Activated CD4-positive, alpha-beta T cell treated with anti-CD3 and anti-CD28 coated beads, Interleukin-2, amount 50 U/mL, for 4 hours (primary cell): ENCODE results near the gene RPAIN.
A peak's percentile ranks its signal among the peaks of the same experiment; 100 is the strongest.
"Not testable (repeated sequence)": the region's sequence is repeated elsewhere in the genome, so short reads cannot be mapped to it uniquely, and the experiment has no call there.

ENCODE experiments used
- DNase-seq, 2 experiments: peaks; one replicate each; pipeline ENCODE4 v3.0.0-alpha.2; 2020

Gene RPAIN

DNA sequence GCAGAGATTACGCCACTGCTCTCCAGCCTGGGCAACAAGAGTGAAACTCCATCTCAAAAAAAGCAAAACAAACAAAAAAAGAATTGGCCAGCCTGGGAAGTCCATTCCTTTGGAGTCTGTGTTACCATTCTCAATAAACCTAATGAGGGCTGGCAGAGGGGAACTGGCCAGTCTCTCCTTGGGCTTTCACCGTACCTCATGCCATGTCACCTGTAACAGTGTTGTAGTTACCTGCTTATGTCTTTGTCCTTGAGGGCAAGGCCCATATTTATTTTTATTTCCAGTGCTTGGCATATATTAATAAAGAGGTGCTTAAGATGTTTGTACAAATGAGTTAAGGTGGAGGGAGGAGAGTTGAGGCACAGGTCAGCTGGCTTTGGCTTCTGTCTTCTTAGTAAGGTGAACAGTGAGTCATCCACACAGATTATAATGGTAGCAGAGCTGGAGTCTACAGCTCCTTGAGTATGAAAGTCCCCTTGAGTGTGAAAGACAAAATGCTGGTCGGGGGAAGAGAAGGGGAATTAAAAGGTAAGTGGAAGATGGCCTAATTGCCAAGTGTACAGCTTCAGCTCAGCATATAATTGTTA is 10.5 kb downstream of the RPAIN start:
- DNase-seq: no peak

DNA sequence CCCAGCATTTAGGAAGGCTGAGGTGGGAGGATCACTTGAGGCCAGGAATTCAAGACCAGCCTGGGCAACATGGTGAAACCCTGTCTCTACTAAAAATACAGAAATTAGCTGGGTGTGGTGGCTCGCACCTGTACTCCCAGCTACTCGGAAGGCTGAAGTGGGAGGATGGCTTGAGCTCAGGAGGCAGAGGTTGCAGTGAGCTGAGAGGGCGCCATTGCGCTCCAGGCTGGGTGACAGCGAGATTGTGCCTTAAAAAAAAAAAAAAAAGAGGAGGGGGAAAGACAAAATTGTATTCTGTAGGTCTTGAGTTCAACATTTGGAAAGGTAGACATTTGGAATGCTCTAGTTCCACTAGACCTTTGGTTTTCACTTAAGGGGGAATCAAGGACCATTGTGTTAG is 11.3 kb downstream of the RPAIN start:
- DNase-seq: not testable (repeated sequence)

DNA sequence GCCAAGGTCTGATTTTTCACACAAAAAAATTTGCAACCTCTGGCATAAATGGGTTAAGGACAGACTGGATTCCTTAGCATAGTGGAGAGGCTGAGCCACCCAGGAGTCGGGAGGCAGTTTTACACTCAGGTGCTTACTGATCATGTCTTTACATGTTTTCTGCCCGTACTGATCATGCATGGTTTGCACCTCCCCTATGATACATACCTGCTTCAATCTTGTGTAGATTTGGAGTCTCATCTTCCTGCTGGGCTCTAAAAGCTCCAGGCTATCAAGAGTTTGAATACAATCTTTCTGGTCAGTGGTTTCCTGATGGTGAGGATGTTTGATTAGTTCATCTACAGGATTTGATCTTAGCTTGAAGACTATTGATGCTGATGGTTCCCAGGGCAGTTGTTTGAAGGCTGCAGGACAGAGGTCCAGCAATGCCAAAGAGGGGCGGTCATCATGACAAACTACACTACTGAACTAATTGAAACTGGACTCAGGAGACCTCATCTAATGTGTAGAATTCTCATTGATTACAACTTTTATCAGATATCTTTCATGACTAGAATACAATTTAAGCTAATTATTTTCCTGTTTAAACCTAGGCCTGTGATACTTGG is 12.1 kb downstream of the RPAIN start:
- no peak for DNase-seq

DNA sequence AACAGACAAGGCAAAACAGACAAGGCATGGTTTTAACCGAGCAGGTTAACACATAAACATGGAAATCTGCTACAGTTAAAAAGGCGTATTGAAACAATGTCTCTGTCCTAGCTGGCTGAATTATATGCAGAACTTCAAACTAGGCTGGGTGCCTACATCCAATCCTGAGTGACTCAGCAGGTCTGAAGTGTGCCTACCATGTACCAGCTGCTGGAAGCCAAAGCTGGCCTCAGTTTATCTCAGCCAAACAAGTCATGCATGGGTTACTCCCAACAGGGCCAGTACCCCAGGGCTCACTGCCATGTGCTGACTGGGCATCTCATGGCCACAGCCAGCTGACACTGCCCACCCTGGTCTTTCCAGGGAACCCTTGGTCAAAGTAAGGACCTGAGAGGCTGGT is 15.0 kb downstream of the RPAIN start:
- DNase-seq: no peak

DNA sequence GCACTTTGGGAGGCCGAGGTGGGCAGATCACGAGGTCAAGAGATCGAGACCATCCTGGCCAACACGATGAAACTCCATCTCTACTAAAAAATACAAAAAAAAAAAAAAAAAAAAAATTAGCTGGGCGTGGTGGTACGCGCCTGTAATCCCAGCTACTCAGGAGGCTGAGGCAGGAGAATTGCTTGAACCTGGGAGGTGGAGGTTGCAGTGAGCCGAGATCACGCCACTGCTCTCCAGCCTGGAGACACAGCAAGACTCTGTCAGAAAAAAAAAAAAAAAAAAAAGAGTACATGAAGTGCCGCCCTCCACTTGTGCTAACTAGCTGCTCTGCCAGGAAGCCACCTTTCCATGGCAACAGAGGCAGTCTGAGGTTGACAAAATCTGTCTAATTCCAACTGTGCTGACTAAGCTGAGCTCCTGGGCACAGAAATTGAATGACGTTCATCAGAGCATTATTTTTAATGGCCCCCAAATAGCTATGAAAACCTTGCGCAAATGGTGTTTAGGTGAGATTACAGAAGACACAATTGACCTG is 15.9 kb downstream of the RPAIN start:
- not testable (repeated sequence) for DNase-seq

DNA sequence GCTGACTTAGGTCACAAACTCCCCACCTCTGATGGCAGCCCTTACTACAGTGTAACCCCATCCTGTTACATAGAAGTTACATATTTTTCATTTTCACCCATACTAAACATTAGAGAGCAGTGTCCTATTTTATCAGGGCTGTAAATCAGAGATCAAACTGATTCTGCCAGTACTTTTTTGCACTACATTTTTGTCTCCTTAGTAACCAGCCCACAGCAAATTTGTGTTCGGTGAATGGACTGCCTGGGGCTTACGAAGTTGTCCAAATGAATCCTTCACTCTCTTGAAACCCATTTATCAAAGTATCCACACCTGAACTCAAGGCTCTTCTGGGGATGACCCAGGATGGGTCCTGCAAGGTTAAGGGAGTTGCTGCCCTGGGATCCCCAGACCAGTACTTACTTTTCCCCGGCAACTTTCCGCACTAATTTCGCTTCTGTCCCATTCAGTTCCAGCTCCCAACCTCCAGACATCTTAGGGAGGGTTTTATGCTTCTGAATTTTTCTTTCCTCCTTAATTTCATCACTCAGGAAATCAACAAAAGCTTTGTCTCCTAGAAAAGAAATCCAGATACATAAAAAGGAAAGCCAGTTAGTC is 17.8 kb downstream of the RPAIN start:
- DNase-seq: no peak

DNA sequence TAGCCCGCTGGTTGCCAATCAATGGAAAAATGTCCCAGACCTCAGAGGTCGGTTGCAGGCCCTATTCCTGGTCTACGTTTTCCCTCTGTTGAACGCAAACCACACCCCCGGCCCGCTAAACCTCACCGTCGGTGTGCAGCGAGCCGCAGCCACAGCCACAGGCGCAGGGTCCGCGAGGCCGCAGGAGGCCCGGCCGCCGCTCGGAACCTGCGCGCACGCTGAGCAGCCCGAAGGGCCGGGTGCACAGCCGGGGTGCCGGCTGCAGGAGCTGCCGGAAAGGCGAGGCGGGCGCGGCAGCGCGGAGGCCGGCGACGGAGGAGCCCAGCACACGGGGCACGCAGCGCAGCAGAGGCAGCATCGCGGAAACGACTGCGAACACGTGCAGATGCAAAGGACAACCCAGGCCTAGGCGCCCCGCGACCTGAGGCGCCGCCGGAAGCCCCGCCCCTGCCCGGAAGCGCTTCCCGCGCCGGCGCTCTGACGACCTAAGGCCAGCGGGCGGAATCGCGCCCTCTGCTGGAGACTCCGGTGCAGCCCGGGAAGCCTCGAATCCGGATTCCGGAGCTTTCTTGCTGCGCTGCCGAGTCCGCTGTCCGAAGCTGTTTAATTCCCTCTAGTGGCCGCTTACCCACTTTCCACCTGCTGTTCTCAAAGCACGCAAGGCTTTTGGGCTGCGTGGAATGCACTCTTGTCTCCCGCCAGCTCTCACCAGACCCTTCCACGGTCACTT is 18.9 kb downstream of the RPAIN start, which contains the start of gene C1QBP:
Gene C1QBP, minus strand, starts transcription at position 440 of the 730 bp plus-strand sequence. Its CDS starts 82 bp downstream, at position 358.
- DNase-seq: peak; percentile 88 to 90

DNA sequence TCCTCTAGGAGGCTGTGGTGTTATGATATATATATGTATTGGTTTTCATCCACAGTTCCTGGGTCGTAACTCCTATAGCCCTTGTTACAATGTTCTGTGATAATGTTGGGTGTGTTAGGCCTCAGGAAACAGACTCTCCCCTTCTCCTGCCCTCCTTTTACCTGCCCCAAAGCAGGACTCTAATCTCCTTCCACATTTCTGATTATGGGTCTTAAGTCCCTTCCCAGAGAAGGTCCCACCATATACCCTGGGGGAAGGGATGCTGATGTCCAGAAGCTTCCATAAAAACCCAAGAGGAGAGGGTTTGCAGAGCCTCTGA is 19.4 kb downstream of the RPAIN start:
- DNase-seq: no peak

DNA sequence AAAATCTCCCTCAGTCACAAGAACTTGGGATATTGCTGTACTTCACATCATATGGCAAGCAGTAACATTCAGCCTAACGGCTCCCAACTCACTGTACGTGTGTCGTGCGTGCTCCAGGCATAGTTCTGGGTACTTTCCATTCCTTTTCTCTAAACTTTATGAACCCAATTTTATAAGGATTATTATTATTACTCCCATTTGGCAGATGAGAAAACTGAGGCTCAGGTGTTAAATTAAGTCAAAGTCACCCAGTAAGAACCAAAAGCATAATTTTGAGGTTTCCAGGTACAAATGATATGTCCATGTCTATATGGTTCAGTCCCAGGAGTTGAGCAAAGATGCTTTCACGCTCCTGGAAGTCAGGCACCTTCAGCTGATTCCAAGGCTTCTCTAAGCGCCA is 23.7 kb downstream of the RPAIN start:
- DNase-seq: no peak

DNA sequence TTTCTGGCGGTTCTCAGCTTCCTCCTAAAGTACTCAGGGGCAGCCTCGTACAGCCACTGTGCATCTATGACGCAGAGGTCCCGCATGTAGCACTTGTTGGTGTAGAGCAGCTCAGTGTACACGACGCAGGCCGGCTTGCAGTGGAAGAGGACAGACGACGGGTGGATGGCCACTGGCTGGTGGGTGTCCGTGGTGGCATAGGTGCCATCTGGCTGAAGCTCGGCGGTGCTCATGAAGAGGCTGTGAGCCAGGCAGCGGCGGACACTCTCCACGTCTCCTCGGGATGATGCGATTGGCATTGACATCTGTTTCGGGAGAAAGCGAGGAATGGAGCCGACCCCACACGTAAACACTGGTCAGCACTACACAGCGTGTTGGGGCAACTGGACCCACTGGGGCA is 24.2 kb downstream of the RPAIN start:
- DNase-seq: no peak

DNA sequence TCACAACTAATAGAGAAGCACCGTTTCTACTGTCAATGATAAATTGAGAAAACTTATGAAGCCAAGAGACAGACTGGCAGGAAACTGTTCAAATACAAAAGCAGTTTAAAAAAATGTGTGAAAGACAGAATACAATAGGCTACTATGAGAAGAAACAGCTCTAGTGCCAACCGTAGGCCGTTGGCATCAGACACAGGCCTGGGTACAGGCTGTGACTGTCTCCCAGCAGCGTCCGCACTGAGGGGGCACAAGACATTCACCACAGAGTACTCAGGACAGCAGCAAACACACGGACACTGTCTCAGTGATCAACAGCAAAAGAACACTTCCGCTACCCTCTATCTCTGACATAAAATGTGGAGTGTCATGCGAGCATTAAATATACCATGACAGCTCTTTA is 26.8 kb downstream of the RPAIN start:
- no peak for DNase-seq

DNA sequence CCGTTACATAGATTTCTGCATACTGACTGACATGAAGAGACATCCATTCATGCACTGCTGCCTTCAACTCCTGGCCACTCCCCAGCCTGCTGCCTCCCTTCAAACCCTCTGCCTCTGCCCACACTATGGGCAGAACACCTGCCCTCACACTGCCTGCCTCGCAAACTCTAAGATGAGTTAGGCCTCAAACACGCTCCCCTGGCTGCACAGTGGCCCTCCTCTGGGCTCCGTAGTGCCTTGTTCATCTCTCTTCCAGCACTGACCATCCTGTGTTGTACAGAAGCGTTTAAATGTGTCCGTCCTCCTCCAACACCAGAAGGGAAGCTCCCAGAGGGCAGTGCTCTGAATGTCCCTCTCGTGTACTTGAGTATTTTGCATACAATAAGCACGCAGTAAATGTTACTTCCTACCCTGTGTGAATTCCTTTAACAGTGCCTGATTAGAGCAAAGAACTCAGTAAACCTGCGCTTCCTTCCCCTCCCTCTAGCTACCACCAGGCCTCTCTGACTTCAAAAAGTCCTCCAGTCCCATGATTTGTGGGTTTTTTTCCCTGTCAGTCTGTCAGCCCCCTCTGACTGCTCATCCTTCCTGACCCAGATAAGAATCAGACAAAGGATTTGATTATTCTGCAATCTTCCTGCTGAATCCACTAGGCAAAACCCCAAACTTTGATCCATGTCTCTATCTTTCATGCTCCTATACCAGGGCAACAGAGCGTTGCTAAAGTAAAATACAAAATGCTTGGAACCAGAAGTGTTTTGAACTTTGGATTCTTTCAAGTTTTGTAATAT is 44.9 kb downstream of the RPAIN start:
- DNase-seq: no peak

DNA sequence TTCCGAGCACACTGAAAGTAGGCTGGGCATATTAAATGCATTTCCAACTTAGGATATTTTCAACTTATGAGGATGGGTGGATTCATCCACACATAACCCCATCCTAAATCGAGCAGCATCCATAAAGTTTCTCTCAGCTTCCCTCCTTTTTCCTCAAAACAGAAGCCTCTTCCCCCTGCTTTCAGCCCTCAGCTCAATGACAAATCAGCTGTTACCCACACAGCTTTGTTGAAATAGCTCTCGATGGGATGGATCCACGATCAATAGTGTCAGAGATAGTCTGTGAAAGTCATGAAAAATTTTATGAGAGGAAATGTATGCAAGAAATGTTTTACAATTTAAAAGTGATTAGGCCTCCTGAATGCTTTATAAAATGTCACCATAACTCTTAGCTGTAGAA is 46.3 kb downstream of the RPAIN start:
- DNase-seq: no peak

DNA sequence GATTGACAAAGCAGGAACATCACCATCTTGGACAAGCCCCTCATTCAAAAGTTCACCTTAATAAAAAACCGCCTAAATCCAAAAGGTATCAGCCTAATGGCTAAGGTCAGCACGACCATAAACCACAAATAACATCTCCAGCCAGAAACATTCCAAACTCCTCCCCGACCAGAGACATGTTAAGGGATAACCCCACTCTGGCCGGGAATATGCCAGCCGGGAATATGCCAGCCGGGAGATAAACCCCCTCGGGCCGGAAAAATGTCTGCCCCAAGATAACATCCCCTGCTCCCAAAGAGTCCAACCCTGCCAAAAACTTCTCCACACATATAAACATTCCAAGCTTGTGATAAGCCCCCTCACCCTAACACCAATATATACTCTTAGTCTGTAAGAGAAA is 47.4 kb downstream of the RPAIN start:
- DNase-seq: no peak

DNA sequence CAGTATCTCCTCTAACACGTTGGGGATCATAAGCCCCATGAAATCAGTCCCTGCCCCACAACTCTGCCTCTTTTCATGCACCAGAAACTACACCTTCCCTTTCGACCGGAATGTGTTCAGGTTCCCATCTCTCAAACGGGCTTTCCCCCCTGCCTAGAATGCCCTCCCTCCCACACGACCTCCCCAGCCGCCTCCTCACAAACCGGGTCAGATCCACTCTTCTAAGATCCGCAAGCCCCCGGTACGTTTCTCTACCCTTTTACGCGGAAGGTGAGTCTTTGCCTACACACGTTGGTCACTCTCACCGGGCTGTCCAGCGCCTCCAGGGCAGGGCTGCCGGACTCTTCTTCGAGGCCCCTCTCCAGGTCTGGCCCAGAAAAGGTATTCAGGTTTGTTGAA is 48.1 kb downstream of the RPAIN start:
- peak; percentile 29 to 31 for DNase-seq

DNA sequence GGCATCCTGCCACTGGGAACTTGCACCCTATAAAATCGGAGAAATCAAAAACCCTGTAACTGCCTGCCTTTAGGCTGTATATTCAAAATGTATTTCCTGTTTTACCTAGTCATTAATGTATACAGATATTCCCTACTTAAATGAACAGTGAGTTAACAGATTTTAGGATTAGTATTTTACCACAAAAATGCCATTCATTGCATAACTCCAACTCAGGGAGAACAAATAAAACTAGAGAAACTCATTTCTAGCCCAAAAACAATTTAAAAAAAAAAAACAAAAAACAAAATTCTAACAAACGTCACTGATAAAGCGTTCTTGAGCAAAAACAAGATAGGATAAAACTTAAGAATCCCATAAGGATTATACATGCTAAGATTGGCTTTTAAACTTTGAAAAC is 52.5 kb downstream of the RPAIN start:
- no peak for DNase-seq

DNA sequence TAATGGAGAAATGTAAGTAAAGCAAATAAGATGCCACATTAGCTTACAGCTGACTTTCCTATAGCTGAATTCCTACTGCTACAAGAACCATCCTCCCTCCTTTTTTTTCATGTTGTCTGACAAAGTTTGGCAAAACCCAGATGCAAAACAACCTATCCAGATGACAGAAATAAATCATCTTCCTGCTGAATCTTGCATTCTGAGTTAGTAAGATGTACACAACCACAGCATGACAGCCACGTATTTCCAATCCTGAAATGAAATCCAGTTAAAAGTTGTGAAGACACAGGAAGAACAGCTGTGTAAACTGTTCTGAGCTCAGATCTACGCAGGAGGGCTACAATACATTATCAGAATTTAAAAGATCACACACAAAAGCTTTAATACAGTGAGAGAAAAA is 53.9 kb downstream of the RPAIN start:
- DNase-seq: no peak

DNA sequence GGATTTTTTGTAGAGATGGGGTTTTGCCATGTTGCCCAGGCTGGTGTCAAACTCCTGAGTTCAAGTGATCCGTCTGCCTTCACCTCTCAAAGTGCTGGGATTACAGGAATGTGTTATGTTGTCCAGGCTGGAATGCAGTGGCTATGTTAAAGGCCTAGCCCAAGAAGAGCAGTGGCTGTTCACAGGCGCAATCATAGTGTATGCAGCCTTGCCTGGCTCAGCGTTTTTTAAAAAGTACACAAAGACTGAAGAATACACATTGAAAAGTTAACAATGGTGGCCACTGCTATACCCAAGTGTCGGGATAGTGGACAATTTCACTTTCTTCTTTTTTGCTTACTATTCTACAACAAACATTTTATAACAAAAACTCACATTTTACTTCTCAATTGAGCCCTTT is 59.0 kb downstream of the RPAIN start:
- no peak for DNase-seq

DNA sequence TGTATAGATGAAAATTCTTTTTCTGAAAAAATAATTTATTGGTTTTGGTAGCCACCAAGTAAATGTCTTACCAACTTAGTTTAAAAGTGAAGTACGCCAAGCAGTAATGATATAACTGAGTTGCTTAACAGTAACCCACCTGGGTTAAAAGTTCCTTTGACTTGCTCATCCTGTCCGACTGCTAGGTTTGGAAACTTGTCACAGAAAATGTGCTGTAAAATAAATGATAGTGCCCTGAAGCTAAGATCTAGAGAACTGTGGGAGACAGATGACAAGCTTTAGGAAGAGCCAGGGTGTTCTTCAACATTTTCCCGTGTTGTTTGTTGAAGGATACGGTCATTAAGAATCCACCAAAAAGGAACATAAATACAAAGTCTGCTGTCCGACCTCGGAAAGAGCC is 61.0 kb downstream of the RPAIN start:
- no peak for DNase-seq

DNA sequence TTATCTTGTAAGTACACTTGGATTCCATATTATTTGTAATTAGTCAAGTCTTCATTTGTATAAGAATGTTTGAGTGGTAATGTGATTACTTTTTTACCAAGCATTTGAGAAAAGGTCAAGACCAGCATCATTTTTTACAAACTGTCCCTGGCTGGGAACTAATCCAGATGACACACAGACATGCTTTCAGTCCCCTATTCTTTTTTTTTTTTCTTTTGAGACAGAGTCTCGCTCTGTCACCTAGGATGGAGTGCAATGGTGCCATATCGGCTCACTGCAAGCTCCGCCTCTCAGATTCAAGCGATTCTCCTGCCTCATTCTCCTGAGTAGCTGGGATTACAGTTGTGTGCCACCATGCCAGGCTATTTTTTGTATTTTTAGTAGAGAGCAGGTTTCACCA is 61.5 kb downstream of the RPAIN start:
- DNase-seq: no peak
